K562 (cell line): ENCODE measurements around the gene ENDOV. TPM values are rescaled to one million over a fixed set of nuclear protein-coding genes. Genes with fewer than 3 reads are reported as not detected.

Experiments used
- ATAC-seq: fragments of 200-7000 bp; cut with Tn5 transposase; 3 replicates; pipeline ENCODE4 v1.9.1; 2020; ENCODE audit warnings: moderate library complexity
- BruUV-seq: library from RNA; stranded (reverse); fragments of 400-500 nt; replicated peaks from 2 replicates; lab custom pipeline; 2021; lab: Mats Ljungman, UMichigan
- CTCF ChIA-PET: fragments of 300-600 bp; formaldehyde crosslinking; extraction: SDS; loops from one replicate; lab custom pipeline; 2021; ENCODE audit warnings: low intra/inter-chr PET ratio; lab: Yijun Ruan, JAX
- POLR2A ChIA-PET: fragments of 300-600, 350-650 bp; sonication (Branson Sonifier 250); formaldehyde crosslinking; extraction: SDS; loops from one replicate; lab custom pipeline; 2021; ENCODE audit warnings: antibody characterized with exemption, inconsistent platforms; lab: Yijun Ruan, JAX
- DNase-seq, 4 experiments: peaks; one replicate each; pipeline versions ENCODE4 v3.0.0 to v3.0.0-alpha.2; 2011 to 2018; ENCODE audit warnings: low spot score in 3 of 4, mixed read lengths in 3 of 4; ENCODE audit errors: extremely low read depth in 1 of 4
- FAIRE-seq: peaks from 2 replicates; lab custom pipeline; 2011; peaks lifted over from hg19 to GRCh38; lab: Jason Lieb, UNC
- H2AFZ ChIP-seq: 2 replicates; pipeline ENCODE4 v1.6.0; 2011; ENCODE audit warnings: low read depth, low read length, control low read depth, inconsistent platforms
- H3K27ac ChIP-seq: fragments of 200-600 bp; 3 replicates; pipeline ENCODE4 v1.8.0; 2011; ENCODE audit warnings: low read depth, mild to moderate bottlenecking, control low read depth, inconsistent platforms, low read length, moderate library complexity, mixed read lengths; ENCODE audit errors: extremely low read depth
- H3K27me3 ChIP-seq, 2 experiments: fragments of 300-600 bp in 1 of 2; 2 replicates in 1 of 2; 3 replicates in 1 of 2; pipeline versions ENCODE4 v1.6.0 to v1.8.0; 2011; ENCODE audit warnings: inconsistent platforms in 2 of 2, low read length in 2 of 2, mild to moderate bottlenecking in 1 of 2, mixed read lengths in 1 of 2, moderate library complexity in 1 of 2; ENCODE audit not compliant: control insufficient read depth in 2 of 2, insufficient read depth in 2 of 2
- H3K36me3 ChIP-seq: fragments of 300-600 bp; 3 replicates; pipeline ENCODE4 v1.8.0; 2011; ENCODE audit warnings: mild to moderate bottlenecking, low read length, inconsistent platforms; ENCODE audit not compliant: control insufficient read depth, insufficient read depth
- H3K4me1 ChIP-seq, 2 experiments: fragments of 200-600 bp in 1 of 2; replicated peaks in 1 of 2; 2 replicates in 1 of 2; 3 replicates in 1 of 2; pipeline versions ENCODE4 v1.5.1 to v1.8.0; 2011; ENCODE audit warnings: inconsistent platforms in 2 of 2, low read length in 2 of 2, mild to moderate bottlenecking in 1 of 2, mixed read lengths in 1 of 2, moderate library complexity in 1 of 2; ENCODE audit not compliant: control insufficient read depth in 2 of 2, insufficient read depth in 2 of 2
- H3K4me2 ChIP-seq: 2 replicates; pipeline ENCODE4 v1.6.1; 2011; ENCODE audit warnings: low read length, control low read depth, inconsistent platforms, mixed read lengths; ENCODE audit not compliant: insufficient read depth
- H3K4me3 ChIP-seq: fragments of 200-600 bp; sonication (generic), shearing (Covaris generic); 2 replicates; pipeline ENCODE4 v1.5.1; 2016; ENCODE audit warnings: control low read depth, inconsistent platforms
- H3K79me2 ChIP-seq: fragments of 200-600 bp; 3 replicates; pipeline ENCODE4 v1.8.0; 2011; ENCODE audit warnings: low read length, inconsistent platforms; ENCODE audit not compliant: control insufficient read depth, insufficient read depth
- H3K9ac ChIP-seq, 2 experiments: 2 replicates each; pipeline versions ENCODE4 v1.6.0 to v1.6.1; 2011; ENCODE audit warnings: low read depth in 2 of 2, low read length in 2 of 2, control low read depth in 1 of 2, inconsistent platforms in 1 of 2, mild to moderate bottlenecking in 1 of 2, mixed read lengths in 1 of 2; ENCODE audit not compliant: insufficient read depth in 1 of 2
- H3K9me1 ChIP-seq: one replicate; pipeline ENCODE4 v1.6.0; 2011; ENCODE audit warnings: inconsistent platforms, mild to moderate bottlenecking, low read length, moderate library complexity; ENCODE audit not compliant: control insufficient read depth, insufficient read depth
- H3K9me3 ChIP-seq: replicated peaks from 2 replicates; pipeline ENCODE4 v1.5.1; 2011; ENCODE audit warnings: low read depth, low read length, inconsistent platforms; ENCODE audit not compliant: control insufficient read depth, insufficient read depth
- H4K20me1 ChIP-seq: replicated peaks from 2 replicates; pipeline ENCODE4 v1.6.1; 2011; ENCODE audit warnings: low read length, inconsistent platforms, mixed read lengths; ENCODE audit not compliant: control insufficient read depth, insufficient read depth
- CBFB ChIP-seq: sonication (generic); formaldehyde crosslinking; IDR thresholded peaks from 2 replicates; pipeline ENCODE4 v1.4.0; 2020; ENCODE audit warnings: mild to moderate bottlenecking, missing genetic modification reagents
- ETV1 ChIP-seq: fragments of 450-650 bp; conservative IDR thresholded peaks from 2 replicates; pipeline ENCODE4 v1.6.1; 2016; ENCODE audit warnings: missing genetic modification characterization, control low read depth, low read depth, missing compliant biosample characterization
- FOSL1 ChIP-seq: fragments of 200-800 bp; sonication (Bioruptor generic); conservative IDR thresholded peaks from 2 replicates; pipeline ENCODE4 v1.6.1; 2016; ENCODE audit warnings: missing genetic modification characterization, missing compliant biosample characterization
- FOXA1 ChIP-seq: fragments of 450-650 bp; IDR thresholded peaks from 2 replicates; pipeline ENCODE4 v1.6.1; 2016; ENCODE audit warnings: mild to moderate bottlenecking, borderline replicate concordance
- LARP7 ChIP-seq: fragments of 450-650 bp; IDR thresholded peaks from 2 replicates; pipeline ENCODE4 v1.6.1; 2016
- NELFE ChIP-seq: IDR thresholded peaks from 2 replicates; pipeline ENCODE4 v1.6.1; 2011; ENCODE audit warnings: mild to moderate bottlenecking; ENCODE audit not compliant: insufficient read depth, insufficient read length
- NFXL1 ChIP-seq: fragments of 450-650 bp; formaldehyde crosslinking; IDR thresholded peaks from 2 replicates; pipeline ENCODE4 v1.4.0; 2021; ENCODE audit warnings: mild to moderate bottlenecking
- NUFIP1 ChIP-seq: fragments of 450-650 bp; IDR thresholded peaks from 2 replicates; pipeline ENCODE4 v1.6.1; 2018; ENCODE audit not compliant: partially characterized antibody
- POLR2B ChIP-seq: fragments of 450-650 bp; IDR thresholded peaks from 2 replicates; pipeline ENCODE4 v1.6.1; 2018; ENCODE audit warnings: low read depth; ENCODE audit not compliant: partially characterized antibody
- POLR2H ChIP-seq: IDR thresholded peaks from 2 replicates; pipeline ENCODE4 v1.6.1; 2016; ENCODE audit warnings: missing genetic modification characterization, low read depth, mild to moderate bottlenecking, control low read depth, missing compliant biosample characterization, moderate library complexity
- RNF2 ChIP-seq: sonication (generic); IDR thresholded peaks from 2 replicates; pipeline ENCODE4 v1.6.1; 2016
- SMC3 ChIP-seq: conservative IDR thresholded peaks from 2 replicates; pipeline ENCODE4 v1.6.1; 2011; ENCODE audit warnings: low read depth, low read length, improper control_type of control experiment; ENCODE audit not compliant: insufficient read depth
- SNIP1 ChIP-seq: fragments of 450-650 bp; IDR thresholded peaks from 2 replicates; pipeline ENCODE4 v1.7.1; 2017; ENCODE audit warnings: low read depth, mild to moderate bottlenecking
- ZNF764 ChIP-seq: fragments of 250-450 bp; sonication (Bioruptor Pico); IDR thresholded peaks from 2 replicates; pipeline ENCODE4 v1.4.0; 2020; ENCODE audit warnings: low read depth, mild to moderate bottlenecking, moderate library complexity
- WGBS: fragments of 100-300 bp; shearing (Covaris generic); methylation state at CpG from one replicate; pipeline ENCODE4 v1.1.6; 2016; ENCODE audit warnings: low coverage, mixed read lengths; ENCODE audit not compliant: insufficient coverage; ENCODE audit errors: missing lambda C conversion rate; 5-methylcytosine and 5-hydroxymethylcytosine counted together
- in situ Hi-C: fragments of 300-500 bp; cut with MboI; formaldehyde crosslinking; loops from 4 replicates; pipeline ENCODE4 v1.15.0; 2018; ENCODE audit warnings: inconsistent platforms, mixed read lengths
- intact Hi-C: fragments of 100-400 bp; cut with micrococcal nuclease; formaldehyde crosslinking; loops from 2 replicates; pipeline ENCODE4 v1.14.2; 2022
- polyA plus RNA-seq, 8 experiments: library from polyadenylated mRNA; depleted of rRNA in 4 of 8; stranded (reverse) in 5 of 8; unstranded in 3 of 8; fragments of >200 nt; fragmentation: Nextera tagmentation in 2 of 8; fragmentation: Illumina TruSeq in 1 of 8; extraction: Ambion mirVana in 2 of 8; extraction: Trizol in 1 of 8; gene quantifications; 2 replicates each; pipeline versions ENCODE4 v1.2.1 to v1.2.3, GENCODE V29; 2011 to 2014; ENCODE audit warnings: inconsistent platforms in 1 of 8, missing spikeins in 1 of 8
- total RNA-seq, 7 experiments: library from RNA; depleted of rRNA in 6 of 7; stranded (reverse); fragments of >200 nt in 6 of 7; fragmentation: Illumina TruSeq in 2 of 7; extraction: Trizol in 2 of 7; gene quantifications; 2 replicates each; pipeline versions ENCODE4 v1.2.1 to v1.2.3, GENCODE V29; 2011 to 2021; ENCODE audit warnings: low replicate concordance in 1 of 7
- TF ChIP-seq, protein P1 (sequence below): IDR thresholded peaks from 2 replicates; pipeline ENCODE4 v1.6.1; 2014; ENCODE audit warnings: antibody characterized with exemption
- TF ChIP-seq, protein P2 (sequence below), 3 experiments: IDR thresholded peaks in 2 of 3; conservative IDR thresholded peaks in 1 of 3; 2 replicates each; pipeline ENCODE4 v1.5.1; 2011 to 2012; ENCODE audit warnings: low read length in 3 of 3, mild to moderate bottlenecking in 3 of 3, control low read depth in 2 of 3, improper control_type of control experiment in 1 of 3, inconsistent platforms in 1 of 3, low read depth in 1 of 3, mixed read lengths in 1 of 3, moderate library complexity in 1 of 3; ENCODE audit not compliant: insufficient read depth in 2 of 3

The ENDOV gene
- total and polyA plus RNA-seq, 9 of the 15 experiments (the other 6 are each of a cell fraction or from before 2014, with no cell fraction given) = 1.2 to 8.2 (median 3.7) TPM

GRCh38 chr17:80379348-80379747, 35.6 kb upstream of the ENDOV start:
- intact Hi-C loops = no loop called here
- no TSS peak for BruUV-seq
- Histone ChIP-seq H3K4me3 (no peak overlapping the region), H3K9me3 (no peaks in the 10 kb centered on the region), H3K79me2 (no peaks in the 10 kb centered on the region), H3K9ac (no peak overlapping the region), H3K36me3 (peaks cover 72% of the 10 kb centered on the region; the same call in 2 of the 3 replicates), H4K20me1 (no peaks in the 10 kb centered on the region), H3K9me1 (no peaks in the 10 kb centered on the region), H3K27ac (no peak overlapping the region), H3K4me1 (no peaks in the 10 kb centered on the region), H3K27me3 (no peaks in the 10 kb centered on the region), H2AFZ (no peak overlapping the region), H3K4me2 (no peak overlapping the region)
- TF ChIP-seq, protein P1, sequence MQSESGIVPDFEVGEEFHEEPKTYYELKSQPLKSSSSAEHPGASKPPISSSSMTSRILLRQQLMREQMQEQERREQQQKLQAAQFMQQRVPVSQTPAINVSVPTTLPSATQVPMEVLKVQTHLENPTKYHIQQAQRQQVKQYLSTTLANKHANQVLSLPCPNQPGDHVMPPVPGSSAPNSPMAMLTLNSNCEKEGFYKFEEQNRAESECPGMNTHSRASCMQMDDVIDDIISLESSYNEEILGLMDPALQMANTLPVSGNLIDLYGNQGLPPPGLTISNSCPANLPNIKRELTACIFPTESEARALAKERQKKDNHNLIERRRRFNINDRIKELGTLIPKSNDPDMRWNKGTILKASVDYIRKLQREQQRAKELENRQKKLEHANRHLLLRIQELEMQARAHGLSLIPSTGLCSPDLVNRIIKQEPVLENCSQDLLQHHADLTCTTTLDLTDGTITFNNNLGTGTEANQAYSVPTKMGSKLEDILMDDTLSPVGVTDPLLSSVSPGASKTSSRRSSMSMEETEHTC = no peak
- TF ChIP-seq FOXA1 (no peak), POLR2H (tag) (no peak)
- in situ Hi-C loops = no loop called here
- ATAC-seq (no peak), DNase-seq (no peak), FAIRE-seq (no peak)
- CTCF ChIA-PET = no interaction called here
- POLR2A ChIA-PET = no interaction called here
- WGBS = 79% methylated on average over 9 of the region's 9 CpGs

GRCh38 chr17:80380068-80380467, 34.9 kb upstream of the ENDOV start:
- POLR2A ChIA-PET = no interaction called here
- no peak for TF ChIP-seq NELFE
- no peak for TF ChIP-seq LARP7
- no peak for TF ChIP-seq NFXL1 (CRISPR knock-in tag)
- no peak for TF ChIP-seq ZNF764 (CRISPR knock-in tag)
- TF ChIP-seq RNF2 = no peak
- no peak for TF ChIP-seq FOSL1 (tag)
- no peak for TF ChIP-seq NUFIP1
- TF ChIP-seq SNIP1 = no peak
- TF ChIP-seq, protein P2, sequence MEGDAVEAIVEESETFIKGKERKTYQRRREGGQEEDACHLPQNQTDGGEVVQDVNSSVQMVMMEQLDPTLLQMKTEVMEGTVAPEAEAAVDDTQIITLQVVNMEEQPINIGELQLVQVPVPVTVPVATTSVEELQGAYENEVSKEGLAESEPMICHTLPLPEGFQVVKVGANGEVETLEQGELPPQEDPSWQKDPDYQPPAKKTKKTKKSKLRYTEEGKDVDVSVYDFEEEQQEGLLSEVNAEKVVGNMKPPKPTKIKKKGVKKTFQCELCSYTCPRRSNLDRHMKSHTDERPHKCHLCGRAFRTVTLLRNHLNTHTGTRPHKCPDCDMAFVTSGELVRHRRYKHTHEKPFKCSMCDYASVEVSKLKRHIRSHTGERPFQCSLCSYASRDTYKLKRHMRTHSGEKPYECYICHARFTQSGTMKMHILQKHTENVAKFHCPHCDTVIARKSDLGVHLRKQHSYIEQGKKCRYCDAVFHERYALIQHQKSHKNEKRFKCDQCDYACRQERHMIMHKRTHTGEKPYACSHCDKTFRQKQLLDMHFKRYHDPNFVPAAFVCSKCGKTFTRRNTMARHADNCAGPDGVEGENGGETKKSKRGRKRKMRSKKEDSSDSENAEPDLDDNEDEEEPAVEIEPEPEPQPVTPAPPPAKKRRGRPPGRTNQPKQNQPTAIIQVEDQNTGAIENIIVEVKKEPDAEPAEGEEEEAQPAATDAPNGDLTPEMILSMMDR (IDR thresholded peaks at IDR 0.05 in 2 of 3, conservative IDR thresholded peaks at IDR 0.05 in 1 of 3; ENCODE audit: insufficient read depth in 2 of 3, low read depth in 1 of 3, low read length in 3 of 3) = no peak
- TF ChIP-seq ETV1 (tag) = no peak
- TF ChIP-seq SMC3 = no peak
- TF ChIP-seq CBFB = no peak
- TF ChIP-seq POLR2B = no peak

More at GRCh38 chr17:80380068-80380467, 34.9 kb upstream of the ENDOV start:
- peaks cover 72% of the 10 kb centered on the region; the same call in 2 of the 3 replicates for H3K36me3 ChIP-seq
- H2AFZ ChIP-seq = no peak overlapping the region
- no peaks in the 10 kb centered on the region for H3K9me1 ChIP-seq
- intact Hi-C loops = no loop called here
- no peak overlapping the region for H3K27ac ChIP-seq
- DNase-seq (no peak), FAIRE-seq (no peak), ATAC-seq (no peak)
- no peak overlapping the region for H3K4me2 ChIP-seq
- no peaks in the 10 kb centered on the region for H4K20me1 ChIP-seq
- H3K9me3 ChIP-seq = no peaks in the 10 kb centered on the region
- no peak overlapping the region for H3K9ac ChIP-seq
- WGBS = 68% methylated on average over 6 of the region's 6 CpGs
- no peaks in the 10 kb centered on the region for H3K4me1 ChIP-seq
- BruUV-seq = no TSS peak
- H3K4me3 ChIP-seq = no peak overlapping the region
- in situ Hi-C loops = no loop called here
- CTCF ChIA-PET = no interaction called here
- no peaks in the 10 kb centered on the region for H3K79me2 ChIP-seq
- H3K27me3 ChIP-seq = no peaks in the 10 kb centered on the region
